Measurements from ENCODE around the gene SLC25A13.

The SLC25A13 gene

GRCh38 chr7:96250776-96251361, 71.0 kb downstream of the SLC25A13 start:
- TF ChIP-seq ZFX (IDR thresholded peaks at IDR 0.05) (no peak), CTCF (conservative IDR thresholded peaks at IDR 0.05) (no peak)
- no peak overlapping the region for H3K27ac ChIP-seq

GRCh38 chr7:96248405-96248804, 73.5 kb downstream of the SLC25A13 start:
- no peak for TF ChIP-seq ZFX (IDR thresholded peaks at IDR 0.05)
- no peak for TF ChIP-seq CTCF (conservative IDR thresholded peaks at IDR 0.05)
- no peak overlapping the region for H3K27ac ChIP-seq

- no peak overlapping the region for H3K27ac ChIP-seq
- no peak for TF ChIP-seq ZFX (IDR thresholded peaks at IDR 0.05)
- no peak for TF ChIP-seq CTCF (conservative IDR thresholded peaks at IDR 0.05)
Observed at GRCh38 chr7:96246919-96247318, 75.0 kb downstream of the SLC25A13 start.

- no peak for TF ChIP-seq ZFX (IDR thresholded peaks at IDR 0.05)
- TF ChIP-seq CTCF (conservative IDR thresholded peaks at IDR 0.05) = no peak
- no peak overlapping the region for H3K27ac ChIP-seq
Observed at GRCh38 chr7:96244992-96245292, 77.0 kb downstream of the SLC25A13 start.

- no peak for TF ChIP-seq CTCF (conservative IDR thresholded peaks at IDR 0.05)
- H3K27ac ChIP-seq = no peak overlapping the region
Observed at GRCh38 chr7:96244244-96244991, 77.5 kb downstream of the SLC25A13 start.

- TF ChIP-seq ZFX (IDR thresholded peaks at IDR 0.05) (no peak), CTCF (conservative IDR thresholded peaks at IDR 0.05) (no peak)
- H3K27ac ChIP-seq = no peak overlapping the region
Observed at GRCh38 chr7:96243241-96243640, 78.7 kb downstream of the SLC25A13 start.

GRCh38 chr7:96241855-96242254, 80.0 kb downstream of the SLC25A13 start:
- no peak overlapping the region for H3K27ac ChIP-seq
- TF ChIP-seq CTCF (conservative IDR thresholded peaks at IDR 0.05) = no peak
- TF ChIP-seq ZFX (IDR thresholded peaks at IDR 0.05) = no peak
